Measurements from ENCODE around the gene EML4. TPM values are rescaled to one million over a fixed set of nuclear protein-coding genes. Genes with fewer than 3 reads are reported as not detected.

Gene EML4
- total and polyA plus RNA-seq, 9 donors: 11.6 to 46.5 (median 31.5) TPM

DNA sequence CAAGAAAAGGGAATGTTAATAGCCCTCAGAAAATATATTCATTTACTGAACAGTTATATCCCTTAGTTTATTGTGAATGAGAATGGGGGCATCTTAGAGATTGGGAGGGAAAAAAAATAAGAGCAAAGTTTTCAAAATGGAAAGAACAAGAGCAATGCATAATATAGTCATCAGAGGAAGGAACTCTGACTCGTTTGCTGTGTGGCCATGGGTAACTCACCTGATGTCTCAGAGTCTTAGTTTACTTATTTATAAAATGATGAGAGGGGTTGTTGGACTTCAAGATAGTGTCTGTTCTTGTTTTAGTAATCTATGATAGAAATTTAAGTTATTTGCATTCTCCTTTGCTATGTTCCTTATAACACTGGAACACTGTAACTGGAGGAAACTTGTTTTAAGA lies 70.7 kb downstream of the EML4 start:
- 63 to 73% (median 63%) methylated on average over 1 of the region's 1 CpG for WGBS, 3 donors
- no peak for TF ChIP-seq POLR2A (IDR thresholded peaks at IDR 0.05)
- TF ChIP-seq, protein P1, sequence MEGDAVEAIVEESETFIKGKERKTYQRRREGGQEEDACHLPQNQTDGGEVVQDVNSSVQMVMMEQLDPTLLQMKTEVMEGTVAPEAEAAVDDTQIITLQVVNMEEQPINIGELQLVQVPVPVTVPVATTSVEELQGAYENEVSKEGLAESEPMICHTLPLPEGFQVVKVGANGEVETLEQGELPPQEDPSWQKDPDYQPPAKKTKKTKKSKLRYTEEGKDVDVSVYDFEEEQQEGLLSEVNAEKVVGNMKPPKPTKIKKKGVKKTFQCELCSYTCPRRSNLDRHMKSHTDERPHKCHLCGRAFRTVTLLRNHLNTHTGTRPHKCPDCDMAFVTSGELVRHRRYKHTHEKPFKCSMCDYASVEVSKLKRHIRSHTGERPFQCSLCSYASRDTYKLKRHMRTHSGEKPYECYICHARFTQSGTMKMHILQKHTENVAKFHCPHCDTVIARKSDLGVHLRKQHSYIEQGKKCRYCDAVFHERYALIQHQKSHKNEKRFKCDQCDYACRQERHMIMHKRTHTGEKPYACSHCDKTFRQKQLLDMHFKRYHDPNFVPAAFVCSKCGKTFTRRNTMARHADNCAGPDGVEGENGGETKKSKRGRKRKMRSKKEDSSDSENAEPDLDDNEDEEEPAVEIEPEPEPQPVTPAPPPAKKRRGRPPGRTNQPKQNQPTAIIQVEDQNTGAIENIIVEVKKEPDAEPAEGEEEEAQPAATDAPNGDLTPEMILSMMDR (IDR thresholded peaks at IDR 0.05): no peak
- no peak for TF ChIP-seq EP300 (IDR thresholded peaks at IDR 0.05)
- Histone ChIP-seq H3K4me1 (ENCODE audit: insufficient read depth) (no peaks in the 10 kb centered on the region), H3K4me3 (no peak overlapping the region), H3K27me3 (no peaks in the 10 kb centered on the region), H3K27ac (no peak overlapping the region), H3K36me3 (no peaks in the 10 kb centered on the region), H3K9me3 (no peaks in the 10 kb centered on the region)
- intact Hi-C loops (cut with DNase I): loop anchor here in 1 of 4 donors (1.0 kb wide), 1 partner anchor 141 kb away; no protein-coding TSS in a partner anchor
- no peak for DNase-seq

DNA sequence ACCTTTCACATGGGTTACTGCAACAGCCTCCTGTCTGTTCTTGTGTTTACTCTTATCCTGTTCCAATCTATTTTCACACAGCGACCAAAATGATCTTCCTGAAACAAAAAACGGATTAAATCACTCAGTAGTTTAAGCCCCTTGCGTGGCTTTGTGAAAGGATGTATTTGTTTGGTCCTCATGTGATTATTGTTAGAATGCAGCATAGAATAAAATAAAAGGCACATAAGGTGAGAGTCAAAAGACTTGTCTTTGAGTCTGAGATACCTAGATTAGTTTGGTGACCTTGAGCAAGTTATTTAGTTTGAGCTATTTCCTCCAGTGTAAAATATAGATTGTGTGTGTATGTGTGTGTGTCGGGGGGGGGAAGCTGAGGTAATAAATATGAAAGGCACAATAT lies 72.4 kb downstream of the EML4 start:
- 64 to 73% (median 68%) methylated on average over 4 of the region's 4 CpGs for WGBS, 3 donors
- Histone ChIP-seq H3K4me3 (no peak overlapping the region), H3K27ac (no peak overlapping the region), H3K9me3 (no peaks in the 10 kb centered on the region), H3K36me3 (no peaks in the 10 kb centered on the region), H3K4me1 (ENCODE audit: insufficient read depth) (no peaks in the 10 kb centered on the region), H3K27me3 (no peaks in the 10 kb centered on the region)
- TF ChIP-seq EP300 (IDR thresholded peaks at IDR 0.05): no peak
- TF ChIP-seq, protein P1 (IDR thresholded peaks at IDR 0.05): no peak
- TF ChIP-seq POLR2A (IDR thresholded peaks at IDR 0.05): no peak
- intact Hi-C loops (cut with DNase I): no loop called here
- no peak for DNase-seq

DNA sequence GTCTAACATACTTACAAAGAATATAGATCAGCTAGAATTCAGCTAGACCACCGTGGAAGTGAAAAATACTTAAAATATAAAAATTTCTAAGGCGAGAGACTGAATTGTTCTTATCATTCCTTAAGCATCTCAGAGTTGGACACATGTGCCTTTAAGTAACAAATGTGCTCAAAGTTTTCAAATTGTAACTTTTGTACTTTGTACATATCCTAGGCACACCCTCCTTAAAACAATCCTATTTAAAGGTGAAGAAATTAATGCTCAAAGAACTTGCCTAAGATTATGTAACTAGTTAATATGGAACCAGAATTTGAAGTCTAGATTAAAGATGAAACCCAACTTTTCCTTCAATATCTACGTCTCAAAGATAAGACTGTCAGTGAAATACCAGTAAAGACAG lies 74.1 kb downstream of the EML4 start:
- Histone ChIP-seq H3K4me3 (no peak overlapping the region), H3K36me3 (no peaks in the 10 kb centered on the region), H3K27ac (no peak overlapping the region), H3K9me3 (no peaks in the 10 kb centered on the region), H3K4me1 (ENCODE audit: insufficient read depth) (no peaks in the 10 kb centered on the region), H3K27me3 (no peaks in the 10 kb centered on the region)
- no peak for DNase-seq
- intact Hi-C loops (cut with DNase I): no loop called here
- TF ChIP-seq, protein P1 (IDR thresholded peaks at IDR 0.05): no peak
- no peak for TF ChIP-seq EP300 (IDR thresholded peaks at IDR 0.05)
- no peak for TF ChIP-seq POLR2A (IDR thresholded peaks at IDR 0.05)
- 85 to 90% (median 87%) methylated on average over 3 of the region's 3 CpGs for WGBS, 3 donors

DNA sequence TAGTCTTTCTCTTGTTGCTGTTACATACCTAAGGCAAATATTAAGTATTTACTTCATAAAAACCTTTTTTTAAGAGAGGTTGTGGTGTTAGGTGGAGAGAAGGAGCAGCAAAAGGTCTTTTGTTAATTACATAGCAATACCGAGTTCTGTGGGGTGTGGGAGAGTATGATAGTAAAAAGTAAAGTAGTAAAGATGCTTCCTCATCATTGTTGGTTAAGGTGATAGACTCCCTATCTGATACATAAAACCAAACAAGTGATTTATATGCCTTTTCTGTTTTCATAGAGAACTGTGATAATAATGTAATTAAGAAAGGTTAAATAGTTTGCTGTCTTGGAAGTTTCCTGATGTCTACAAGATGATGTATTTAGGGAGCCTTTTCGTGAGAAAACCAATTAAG lies 75.4 kb downstream of the EML4 start:
- no peaks in the 10 kb centered on the region for H3K4me1 ChIP-seq (ENCODE audit: insufficient read depth)
- intact Hi-C loops (cut with DNase I): no loop called here
- H3K27me3 ChIP-seq: no peaks in the 10 kb centered on the region
- no peaks in the 10 kb centered on the region for H3K9me3 ChIP-seq
- WGBS, 3 donors: 79 to 81% (median 81%) methylated on average over 2 of the region's 2 CpGs
- DNase-seq: no peak
- TF ChIP-seq EP300 (IDR thresholded peaks at IDR 0.05) (no peak), POLR2A (IDR thresholded peaks at IDR 0.05) (no peak)
- TF ChIP-seq, protein P1 (IDR thresholded peaks at IDR 0.05): no peak
- no peaks in the 10 kb centered on the region for H3K36me3 ChIP-seq
- H3K27ac ChIP-seq: no peak overlapping the region
- H3K4me3 ChIP-seq: no peak overlapping the region

Measured in ovary (tissue), 9 donors.